ENCODE results near the gene RDX.

Gene RDX

DNA sequence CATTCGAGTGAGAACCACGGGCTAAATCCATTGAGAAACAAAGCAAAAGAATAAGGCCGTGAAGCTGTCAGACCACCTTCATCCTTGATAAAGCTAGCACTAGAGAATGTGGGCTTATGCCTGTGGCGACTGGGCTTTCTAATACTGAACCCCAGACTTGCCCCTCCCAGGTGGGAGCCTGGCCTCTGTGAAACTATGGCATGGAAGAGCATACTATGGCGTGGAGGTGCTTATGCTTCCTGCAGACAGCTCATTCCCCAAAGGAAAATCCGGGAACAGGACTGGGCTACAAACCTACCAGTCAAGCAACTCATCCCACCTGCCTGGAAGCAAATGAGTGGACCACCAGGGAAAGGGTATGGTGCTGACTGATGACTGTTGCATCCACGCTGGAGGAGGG lies 110.8 kb downstream of the RDX start:
- Mint-ChIP-seq H3K4me1 (peaks cover 11% of the 10 kb centered on the region), H3K27me3 (peaks cover 55% of the 10 kb centered on the region), H3K27ac (no peak overlapping the region), H3K36me3 (peaks cover 3% of the 10 kb centered on the region), H3K9me3 (peaks cover 4% of the 10 kb centered on the region), H3K4me3 (no peak overlapping the region)
- no peak for ATAC-seq

DNA sequence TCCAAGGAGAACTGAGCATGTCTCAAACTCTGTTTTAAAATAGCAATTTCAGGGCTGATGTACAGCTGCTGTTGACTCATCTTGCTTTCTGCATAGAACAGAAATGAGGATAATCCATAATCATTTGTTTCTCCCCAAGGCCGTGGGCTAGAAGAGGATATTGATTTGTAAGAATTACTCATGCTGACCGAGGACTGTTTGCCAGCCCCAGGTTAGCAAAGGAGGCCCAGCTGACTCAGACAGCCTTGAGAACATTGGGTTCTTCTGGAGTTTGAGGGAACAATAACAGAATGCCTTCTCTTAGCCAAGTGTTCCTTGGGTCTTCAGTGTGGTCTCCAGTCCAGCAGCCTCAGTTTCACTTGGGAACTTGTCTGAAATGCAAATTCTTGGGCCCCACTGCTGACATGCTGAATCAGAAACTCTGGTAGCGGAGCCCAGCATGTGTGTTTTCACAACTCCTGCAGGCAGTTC lies 111.3 kb downstream of the RDX start:
- H3K4me1 Mint-ChIP-seq = peaks cover 6% of the 10 kb centered on the region
- H3K27me3 Mint-ChIP-seq = peaks cover 54% of the 10 kb centered on the region
- no peaks in the 10 kb centered on the region for H3K36me3 Mint-ChIP-seq
- no peak overlapping the region for H3K4me3 Mint-ChIP-seq
- ATAC-seq = no peak
- H3K27ac Mint-ChIP-seq = no peak overlapping the region
- no peaks in the 10 kb centered on the region for H3K9me3 Mint-ChIP-seq

DNA sequence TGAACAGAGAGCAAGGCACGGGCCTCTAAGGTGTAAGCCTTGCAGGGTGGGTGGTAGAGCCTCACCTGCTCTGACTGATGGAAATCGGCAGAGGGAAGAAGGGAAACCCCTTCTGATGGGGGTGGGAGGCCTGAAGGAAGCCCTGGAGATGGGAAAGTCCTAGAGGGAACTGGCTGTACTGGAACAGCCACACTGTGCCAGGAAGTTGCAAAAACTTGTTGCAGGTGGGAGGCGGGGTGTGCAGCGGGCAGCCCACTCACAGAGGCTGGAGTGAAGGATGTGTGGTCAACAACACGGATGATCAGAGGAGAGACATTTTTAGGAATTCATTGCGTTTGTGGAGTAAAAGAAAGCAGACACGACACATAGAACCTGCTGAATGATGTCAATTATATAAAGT lies 112.0 kb downstream of the RDX start:
- no peaks in the 10 kb centered on the region for H3K9me3 Mint-ChIP-seq
- peaks cover 3% of the 10 kb centered on the region for H3K4me1 Mint-ChIP-seq
- no peak for ATAC-seq
- no peak overlapping the region for H3K27ac Mint-ChIP-seq
- no peak overlapping the region for H3K4me3 Mint-ChIP-seq
- H3K36me3 Mint-ChIP-seq = no peaks in the 10 kb centered on the region
- peaks cover 50% of the 10 kb centered on the region for H3K27me3 Mint-ChIP-seq

DNA sequence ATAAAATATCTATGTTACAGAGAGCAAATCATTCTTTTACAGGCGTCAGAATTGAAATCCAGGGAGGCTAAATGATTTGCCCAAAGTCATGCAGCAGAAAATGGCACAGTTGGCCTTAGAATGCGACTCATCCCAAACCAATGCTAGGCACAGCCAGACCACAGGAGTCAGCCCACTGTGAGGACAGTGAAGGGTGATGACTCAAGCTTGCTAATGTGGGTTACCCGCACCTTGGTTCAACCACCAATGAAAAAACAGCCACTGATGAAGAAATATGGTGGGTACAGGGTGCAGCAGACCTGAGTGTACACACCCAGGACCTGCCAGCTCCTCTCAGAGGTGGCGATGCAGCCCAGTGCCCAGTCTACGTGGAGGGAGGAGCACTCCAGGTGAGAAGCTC lies 113.5 kb downstream of the RDX start:
- Mint-ChIP-seq H3K4me3 (no peak overlapping the region), H3K4me1 (no peaks in the 10 kb centered on the region), H3K9me3 (no peaks in the 10 kb centered on the region), H3K27ac (no peak overlapping the region), H3K36me3 (no peaks in the 10 kb centered on the region), H3K27me3 (peaks cover 39% of the 10 kb centered on the region)
- ATAC-seq = no peak

DNA sequence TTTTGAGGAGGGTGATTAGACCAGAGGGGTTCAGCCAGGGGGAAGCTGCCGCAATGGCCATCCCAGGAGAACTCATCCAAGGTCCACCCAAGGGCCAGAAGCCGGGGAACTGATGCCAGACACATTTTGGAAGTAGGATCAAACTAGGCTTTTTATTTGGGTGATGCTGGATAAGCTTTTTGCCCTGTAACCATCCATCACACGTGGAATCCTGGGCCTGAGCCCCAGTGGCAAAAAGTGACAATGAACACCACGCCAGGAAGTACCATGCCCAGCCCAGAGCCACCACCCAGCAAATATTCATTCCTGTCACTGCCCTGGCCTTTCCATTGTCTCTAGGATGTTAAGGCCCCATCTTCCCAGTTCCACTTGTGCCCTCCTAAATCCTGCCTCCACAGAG lies 117.3 kb downstream of the RDX start:
- Mint-ChIP-seq H3K9me3 (no peaks in the 10 kb centered on the region), H3K4me3 (no peak overlapping the region), H3K36me3 (no peaks in the 10 kb centered on the region), H3K27me3 (peaks cover 9% of the 10 kb centered on the region), H3K27ac (no peak overlapping the region), H3K4me1 (peaks cover 4% of the 10 kb centered on the region)
- no peak for ATAC-seq

DNA sequence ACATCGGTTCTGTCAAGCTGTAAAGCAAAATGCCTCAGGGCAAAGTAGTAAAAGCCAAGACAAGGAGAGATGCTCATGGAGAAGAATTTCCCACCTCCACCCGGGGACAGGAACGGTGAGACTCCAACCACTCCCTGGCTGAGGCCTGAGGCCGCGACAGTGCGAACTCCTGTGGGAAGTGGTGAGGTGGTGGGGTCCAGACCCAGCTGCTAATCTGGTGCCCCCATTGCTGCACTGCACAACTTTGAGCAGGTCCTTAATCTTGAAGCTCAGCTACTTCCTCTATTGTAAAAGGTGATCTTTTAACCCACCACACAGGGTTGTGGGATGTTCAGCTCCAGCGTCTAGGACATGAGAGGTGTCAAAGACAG lies 119.3 kb downstream of the RDX start:
- no peak for ATAC-seq
- no peak overlapping the region for H3K4me3 Mint-ChIP-seq
- peaks cover 8% of the 10 kb centered on the region for H3K4me1 Mint-ChIP-seq
- H3K27ac Mint-ChIP-seq = no peak overlapping the region
- no peaks in the 10 kb centered on the region for H3K9me3 Mint-ChIP-seq
- H3K36me3 Mint-ChIP-seq = no peaks in the 10 kb centered on the region
- peaks cover 9% of the 10 kb centered on the region for H3K27me3 Mint-ChIP-seq

DNA sequence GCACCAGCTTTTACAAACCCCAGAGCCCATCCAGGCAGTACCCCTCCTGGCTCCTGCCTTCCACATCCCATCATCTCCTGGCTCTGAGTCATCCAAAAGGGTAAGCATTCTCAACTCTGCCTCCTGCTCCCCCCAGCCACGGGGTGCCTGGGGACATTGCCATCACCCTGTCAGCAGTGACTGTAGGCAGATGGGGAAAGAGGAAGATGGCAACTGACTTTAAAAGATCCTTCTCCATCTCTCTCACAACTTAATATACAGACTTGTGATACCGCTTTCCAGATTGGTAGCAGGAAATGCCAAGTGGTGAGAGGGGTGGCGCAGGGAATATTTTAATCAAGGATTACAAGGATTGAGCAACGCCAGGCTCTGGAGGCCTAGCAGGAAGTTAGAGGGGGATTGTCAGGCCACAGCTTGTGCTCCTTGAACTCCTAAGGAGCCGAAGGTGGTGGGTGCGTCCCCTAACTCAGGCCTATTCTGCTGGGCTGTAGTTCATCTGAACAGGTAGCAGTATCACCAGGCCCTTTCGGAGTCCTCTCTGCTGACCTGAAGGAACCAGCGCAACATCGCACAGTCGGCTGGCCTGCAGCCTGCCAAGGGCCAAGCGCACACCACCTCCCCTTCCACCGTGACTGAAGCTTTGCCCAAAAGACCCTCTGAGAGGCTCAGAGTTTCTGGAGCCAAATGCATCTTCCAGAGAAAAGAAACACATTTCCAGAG lies 119.9 kb downstream of the RDX start:
- H3K4me3 Mint-ChIP-seq = no peak overlapping the region
- ATAC-seq = no peak

DNA sequence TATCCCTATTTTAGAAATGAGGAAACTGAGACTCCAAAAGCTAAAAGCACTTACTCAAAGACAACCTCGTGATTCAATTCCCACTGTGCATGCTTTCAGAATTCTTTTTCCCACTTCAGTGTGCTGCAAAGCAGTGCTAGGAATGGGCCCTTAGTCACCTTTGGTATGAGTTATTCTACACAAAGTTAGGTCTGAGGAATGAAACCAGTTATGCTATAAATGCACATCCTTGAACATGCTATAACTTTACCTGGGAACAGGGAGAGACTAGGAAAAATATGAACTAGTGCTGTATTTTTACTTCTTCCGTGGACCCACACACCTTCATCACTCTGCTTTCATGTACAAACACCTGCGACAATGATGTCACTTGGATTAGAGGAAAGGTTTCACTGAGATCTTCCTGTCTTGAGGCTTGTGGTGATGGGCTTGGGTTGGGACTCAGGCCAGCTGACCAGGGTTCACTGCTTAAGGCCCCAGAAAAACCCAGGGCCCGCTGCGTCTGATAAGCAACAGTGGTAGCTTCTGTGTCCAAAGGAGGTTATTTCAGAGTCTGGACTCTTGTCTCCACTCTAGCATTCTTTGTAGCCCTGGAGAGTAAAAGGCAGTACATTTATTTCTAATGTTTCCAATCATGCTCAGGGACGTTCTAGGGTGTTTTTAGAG lies 121.6 kb downstream of the RDX start:
- Mint-ChIP-seq H3K9me3 (no peaks in the 10 kb centered on the region), H3K4me1 (peaks cover 8% of the 10 kb centered on the region), H3K36me3 (no peaks in the 10 kb centered on the region), H3K27ac (no peak overlapping the region), H3K4me3 (no peak overlapping the region), H3K27me3 (peaks cover 9% of the 10 kb centered on the region)
- ATAC-seq = no peak

More for the DNA sequence above, 119.9 kb downstream of the RDX start:
- Mint-ChIP-seq H3K36me3 (no peaks in the 10 kb centered on the region), H3K4me1 (peaks cover 8% of the 10 kb centered on the region), H3K27ac (no peak overlapping the region), H3K9me3 (no peaks in the 10 kb centered on the region), H3K27me3 (peaks cover 9% of the 10 kb centered on the region)

DNA sequence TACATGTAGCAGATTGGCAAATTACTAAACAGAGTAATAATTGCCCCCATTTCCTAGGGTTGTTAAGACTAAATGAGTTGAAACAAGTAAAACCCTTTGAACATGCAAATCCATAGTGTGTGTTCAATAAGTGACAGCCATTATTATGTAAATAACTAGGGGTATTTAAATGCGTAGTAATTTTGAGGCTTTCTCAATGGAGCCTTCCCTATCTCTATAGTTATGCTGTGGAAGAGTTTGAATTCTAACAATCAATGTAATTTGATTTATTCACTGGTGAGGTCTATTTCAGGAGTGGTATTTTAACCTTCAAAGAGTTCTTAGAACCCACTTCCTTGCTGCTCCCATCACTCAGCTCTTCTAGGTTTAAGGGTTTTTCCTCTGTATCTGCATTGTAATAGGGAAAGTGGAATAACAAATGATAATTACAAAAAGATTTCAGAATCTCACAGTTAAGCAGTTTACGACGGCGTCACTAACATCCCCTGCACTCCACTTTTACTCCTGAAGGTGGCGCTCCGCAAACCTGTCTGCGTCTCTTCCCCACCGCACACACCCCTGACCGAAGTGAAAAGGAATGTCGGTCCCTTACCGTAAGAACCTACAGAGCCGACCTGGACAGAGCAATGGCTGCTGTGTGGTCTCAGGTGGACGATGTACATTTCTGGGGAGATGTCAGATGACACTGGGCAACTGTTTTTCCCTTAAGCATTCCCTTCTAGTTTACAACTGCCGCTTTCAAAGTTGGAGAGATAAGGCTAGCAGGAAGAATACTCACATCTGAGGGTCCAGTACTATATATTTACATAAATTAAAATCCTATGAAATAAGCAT lies 122.4 kb downstream of the RDX start:
- Mint-ChIP-seq H3K27me3 (peaks cover 9% of the 10 kb centered on the region), H3K27ac (no peak overlapping the region), H3K4me3 (peak overlapping the region; percentile 12), H3K4me1 (peaks cover 8% of the 10 kb centered on the region), H3K36me3 (no peaks in the 10 kb centered on the region), H3K9me3 (no peaks in the 10 kb centered on the region)
- ATAC-seq = peak; percentile 63

DNA sequence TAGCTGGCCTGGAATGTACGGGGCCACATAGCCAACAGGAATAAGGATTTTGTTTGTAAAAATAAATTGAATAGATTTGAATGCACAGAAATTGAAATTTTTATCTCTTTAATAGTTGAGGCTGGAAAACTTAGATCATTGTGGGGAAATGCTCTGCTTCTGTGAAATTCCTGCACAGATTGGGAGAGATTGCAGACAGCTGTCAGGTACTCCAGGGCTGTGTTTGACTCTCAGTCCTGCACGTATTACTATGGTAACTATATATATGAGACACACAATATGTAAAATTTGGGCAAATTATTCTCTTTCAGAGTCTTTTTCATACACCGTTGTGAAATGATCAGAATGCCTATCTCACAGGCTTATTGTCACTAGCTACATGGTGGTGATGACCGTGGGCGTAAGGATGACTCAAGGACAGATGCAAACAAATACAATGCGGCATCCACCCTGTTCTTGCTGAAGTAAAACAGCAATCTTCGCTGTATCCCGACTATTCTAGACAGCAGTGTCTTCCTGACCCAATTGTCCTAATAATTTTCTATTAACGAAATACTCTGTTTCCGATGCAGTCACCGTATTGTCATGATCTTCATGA lies 123.8 kb downstream of the RDX start:
- H3K27me3 Mint-ChIP-seq = peaks cover 9% of the 10 kb centered on the region
- H3K36me3 Mint-ChIP-seq = no peaks in the 10 kb centered on the region
- no peak for ATAC-seq
- no peaks in the 10 kb centered on the region for H3K9me3 Mint-ChIP-seq
- no peak overlapping the region for H3K4me3 Mint-ChIP-seq
- no peak overlapping the region for H3K27ac Mint-ChIP-seq
- peaks cover 8% of the 10 kb centered on the region for H3K4me1 Mint-ChIP-seq

DNA sequence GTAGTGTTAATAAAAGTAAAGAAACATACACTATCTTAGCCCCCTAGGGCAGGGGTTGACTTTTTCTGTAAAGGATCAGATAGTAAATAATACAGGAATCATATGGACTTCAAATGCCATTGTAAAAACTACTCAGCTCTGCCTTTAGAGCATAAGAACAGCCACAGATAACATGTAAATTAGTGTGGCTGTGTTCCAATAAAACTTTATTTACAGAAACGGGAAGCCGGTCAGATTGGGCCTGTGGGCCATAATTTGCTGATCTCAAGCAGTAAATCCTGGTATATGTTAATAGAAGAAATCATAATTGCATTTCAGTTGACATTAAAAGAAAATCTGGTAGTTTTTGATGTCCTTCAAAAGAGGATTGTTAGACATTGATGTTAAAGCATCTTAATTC lies 126.7 kb downstream of the RDX start:
- no peak for ATAC-seq
- Mint-ChIP-seq H3K4me3 (no peak overlapping the region), H3K9me3 (no peaks in the 10 kb centered on the region), H3K4me1 (peaks cover 8% of the 10 kb centered on the region), H3K27ac (no peak overlapping the region), H3K27me3 (peaks cover 9% of the 10 kb centered on the region), H3K36me3 (peaks cover 8% of the 10 kb centered on the region)

DNA sequence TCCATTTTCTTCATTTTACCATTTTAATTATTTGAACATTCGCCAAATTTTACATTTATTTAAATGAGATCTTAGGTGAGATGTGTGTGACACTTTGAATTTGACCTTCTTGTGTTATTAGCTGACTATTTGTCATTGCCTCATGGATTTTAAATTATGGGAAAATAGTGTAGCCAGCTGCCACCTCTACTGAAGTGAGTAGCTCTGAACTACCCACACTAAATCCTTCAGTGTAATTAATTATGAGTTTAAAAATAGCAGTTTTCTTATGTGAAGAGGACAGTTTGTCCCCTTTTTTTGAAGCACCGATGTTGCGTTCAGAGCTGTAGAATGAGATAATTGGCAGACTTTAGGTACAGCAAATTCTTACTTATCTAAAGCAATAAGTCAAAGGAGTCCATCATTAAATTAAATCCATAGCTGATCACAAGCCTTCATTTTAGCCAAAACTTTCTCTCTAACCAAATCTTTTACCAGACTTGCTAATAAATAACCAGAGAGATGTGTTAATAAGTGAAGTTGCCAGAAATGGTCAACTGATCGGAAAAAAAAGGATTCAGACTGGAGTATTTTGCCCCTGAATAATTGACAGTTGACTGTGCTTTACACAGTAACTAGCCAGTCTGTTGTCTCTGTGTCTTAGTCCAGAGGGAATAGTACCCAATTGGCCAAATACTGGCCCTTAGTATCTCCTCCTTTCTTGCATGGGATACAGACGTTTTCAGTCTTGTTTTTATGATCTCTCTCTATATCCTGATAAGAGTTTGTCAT lies 128.2 kb downstream of the RDX start:
- H3K27ac Mint-ChIP-seq = no peak overlapping the region
- no peak overlapping the region for H3K4me3 Mint-ChIP-seq
- H3K4me1 Mint-ChIP-seq = no peaks in the 10 kb centered on the region
- H3K36me3 Mint-ChIP-seq = peaks cover 13% of the 10 kb centered on the region
- no peak for ATAC-seq
- H3K9me3 Mint-ChIP-seq = no peaks in the 10 kb centered on the region
- H3K27me3 Mint-ChIP-seq = peaks cover 6% of the 10 kb centered on the region

DNA sequence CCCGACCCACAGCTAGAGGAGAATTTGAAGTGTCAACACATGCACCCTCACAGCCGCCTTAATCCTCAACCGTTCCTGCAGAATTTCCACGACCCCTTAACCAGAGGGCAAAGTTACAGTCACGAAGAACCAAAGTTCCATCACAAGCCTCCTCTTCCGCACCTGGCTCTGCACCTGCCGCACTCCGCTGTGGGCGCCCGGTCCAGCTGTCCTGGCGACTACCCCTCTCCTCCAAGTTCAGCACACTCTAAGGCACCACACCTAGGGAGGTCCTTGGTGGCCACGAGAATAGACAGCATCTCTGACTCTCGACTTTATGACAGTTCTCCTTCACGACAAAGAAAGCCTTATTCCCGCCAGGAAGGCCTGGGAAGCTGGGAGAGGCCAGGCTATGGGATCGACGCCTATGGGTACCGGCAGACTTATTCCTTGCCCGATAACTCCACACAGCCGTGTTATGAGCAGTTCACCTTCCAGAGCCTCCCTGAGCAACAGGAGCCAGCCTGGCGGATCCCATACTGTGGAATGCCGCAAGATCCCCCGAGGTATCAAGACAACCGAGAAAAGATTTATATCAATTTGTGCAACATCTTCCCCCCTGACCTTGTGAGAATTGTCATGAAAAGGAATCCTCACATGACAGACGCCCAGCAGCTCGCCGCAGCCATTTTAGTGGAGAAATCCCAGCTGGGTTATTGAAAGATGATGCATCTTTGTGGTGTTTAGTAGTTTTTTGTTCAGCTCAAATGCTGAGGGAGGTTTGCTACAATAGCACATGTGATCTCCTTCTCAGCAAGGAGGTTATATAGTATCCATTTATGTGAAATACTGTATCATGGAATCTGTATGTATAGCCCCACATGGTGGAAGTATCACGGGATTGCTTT lies 131.1 kb downstream of the RDX start:
- Mint-ChIP-seq H3K27ac (no peak overlapping the region), H3K9me3 (no peaks in the 10 kb centered on the region), H3K36me3 (peaks cover 13% of the 10 kb centered on the region), H3K4me1 (no peaks in the 10 kb centered on the region), H3K27me3 (no peaks in the 10 kb centered on the region), H3K4me3 (no peak overlapping the region)
- ATAC-seq = peak; percentile 44

DNA sequence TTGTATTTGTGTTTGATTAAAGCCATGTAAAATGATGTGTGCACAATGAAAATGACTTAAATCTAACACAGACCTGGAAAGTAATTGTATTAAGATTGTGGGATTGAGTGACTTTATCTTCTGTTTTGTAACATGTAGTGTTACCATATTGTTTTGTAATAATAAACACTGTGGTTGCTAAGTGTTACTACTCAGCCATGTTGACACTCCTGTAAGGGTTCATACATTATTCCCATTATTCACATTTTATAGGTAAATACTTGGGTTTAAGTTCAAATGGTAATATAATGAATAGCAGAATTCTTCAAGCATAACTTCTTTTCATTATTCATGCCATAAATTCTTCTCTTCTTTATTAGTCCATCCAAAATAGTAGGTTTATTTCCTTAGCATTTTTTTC lies 134.2 kb downstream of the RDX start:
- no peaks in the 10 kb centered on the region for H3K9me3 Mint-ChIP-seq
- no peak for ATAC-seq
- H3K36me3 Mint-ChIP-seq = peaks cover 19% of the 10 kb centered on the region
- no peak overlapping the region for H3K27ac Mint-ChIP-seq
- no peaks in the 10 kb centered on the region for H3K4me1 Mint-ChIP-seq
- no peaks in the 10 kb centered on the region for H3K27me3 Mint-ChIP-seq
- H3K4me3 Mint-ChIP-seq = no peak overlapping the region
